Thyroid gland (tissue), 4 donors: ENCODE measurements around the gene STAB1. TPM values are rescaled to one million over a fixed set of nuclear protein-coding genes. Genes with fewer than 3 reads are reported as not detected.

Experiments used
- DNase-seq, 2 donors: peaks; one replicate each; pipeline ENCODE4 v3.0.0-alpha.2; 2019
- H3K27ac ChIP-seq, 3 donors: fragments of 200-600 bp; sonication (generic); 1 replicate in 2 of 3; 2 replicates in 1 of 3; pipeline ENCODE4 v1.5.1; 2016 to 2019; ENCODE audit warnings: mild to moderate bottlenecking in 1 of 3, moderate library complexity in 1 of 3
- H3K27me3 ChIP-seq: fragments of 200-600 bp; sonication (generic); one replicate; pipeline ENCODE4 v1.5.1; 2019
- H3K36me3 ChIP-seq, 2 donors: fragments of 200-600 bp; sonication (generic); one replicate each; pipeline ENCODE4 v1.5.1; 2016 to 2019
- H3K4me1 ChIP-seq, 2 donors: fragments of 200-600 bp; sonication (generic); one replicate each; pipeline ENCODE4 v1.5.1; 2017 to 2019
- H3K4me3 ChIP-seq, 3 donors: fragments of 200-600 bp; sonication (generic); replicated peaks in 1 of 3; 1 replicate in 2 of 3; 2 replicates in 1 of 3; pipeline ENCODE4 v1.5.1; 2016; ENCODE audit warnings: mild to moderate bottlenecking in 1 of 3
- H3K9me3 ChIP-seq: fragments of 200-600 bp; sonication (generic); one replicate; pipeline ENCODE4 v1.5.1; 2017
- POLR2A ChIP-seq, 2 donors: fragments of 450-650 bp; IDR thresholded peaks; one replicate each; pipeline ENCODE4 v1.6.1; 2017; ENCODE audit warnings: antibody characterized with exemption in 2 of 2, mild to moderate bottlenecking in 2 of 2, moderate library complexity in 1 of 2
- WGBS, 2 donors: methylation state at CpG; one replicate each; pipeline ENCODE4 v1.1.5; 2017; 5-methylcytosine and 5-hydroxymethylcytosine counted together
- intact Hi-C: fragments of 100-400 bp; cut with DNase I; formaldehyde crosslinking; loops from one replicate; pipeline ENCODE4 v1.15.1; 2023
- total RNA-seq, 4 donors: library from RNA; depleted of rRNA; stranded (reverse); fragments of >200 nt; gene quantifications; one replicate each; pipeline ENCODE4 v1.2.3, GENCODE V29; 2016
- TF ChIP-seq, protein P1 (sequence below), 6 experiments: fragments of 200-600 bp in 3 of 6; fragments of 450-650 bp in 3 of 6; sonication (generic) in 3 of 6; IDR thresholded peaks; one replicate each; pipeline ENCODE4 v1.5.1; 2016 to 2019; ENCODE audit warnings: antibody characterized with exemption in 6 of 6, mild to moderate bottlenecking in 2 of 6, inconsistent platforms in 1 of 6, moderate library complexity in 1 of 6

The STAB1 gene
- total RNA-seq, 4 donors from 2014 or later, result 31.8 to 100 (median 67.4) TPM

GRCh38 chr3:52471371-52472238, 23.5 kb upstream of the STAB1 start:
- no peak for TF ChIP-seq POLR2A (IDR thresholded peaks at IDR 0.05)
- TF ChIP-seq, protein P1, sequence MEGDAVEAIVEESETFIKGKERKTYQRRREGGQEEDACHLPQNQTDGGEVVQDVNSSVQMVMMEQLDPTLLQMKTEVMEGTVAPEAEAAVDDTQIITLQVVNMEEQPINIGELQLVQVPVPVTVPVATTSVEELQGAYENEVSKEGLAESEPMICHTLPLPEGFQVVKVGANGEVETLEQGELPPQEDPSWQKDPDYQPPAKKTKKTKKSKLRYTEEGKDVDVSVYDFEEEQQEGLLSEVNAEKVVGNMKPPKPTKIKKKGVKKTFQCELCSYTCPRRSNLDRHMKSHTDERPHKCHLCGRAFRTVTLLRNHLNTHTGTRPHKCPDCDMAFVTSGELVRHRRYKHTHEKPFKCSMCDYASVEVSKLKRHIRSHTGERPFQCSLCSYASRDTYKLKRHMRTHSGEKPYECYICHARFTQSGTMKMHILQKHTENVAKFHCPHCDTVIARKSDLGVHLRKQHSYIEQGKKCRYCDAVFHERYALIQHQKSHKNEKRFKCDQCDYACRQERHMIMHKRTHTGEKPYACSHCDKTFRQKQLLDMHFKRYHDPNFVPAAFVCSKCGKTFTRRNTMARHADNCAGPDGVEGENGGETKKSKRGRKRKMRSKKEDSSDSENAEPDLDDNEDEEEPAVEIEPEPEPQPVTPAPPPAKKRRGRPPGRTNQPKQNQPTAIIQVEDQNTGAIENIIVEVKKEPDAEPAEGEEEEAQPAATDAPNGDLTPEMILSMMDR (IDR thresholded peaks at IDR 0.05), result peak; percentile 28 to 67 (median 54)
- intact Hi-C loops, result no loop called here

DNA sequence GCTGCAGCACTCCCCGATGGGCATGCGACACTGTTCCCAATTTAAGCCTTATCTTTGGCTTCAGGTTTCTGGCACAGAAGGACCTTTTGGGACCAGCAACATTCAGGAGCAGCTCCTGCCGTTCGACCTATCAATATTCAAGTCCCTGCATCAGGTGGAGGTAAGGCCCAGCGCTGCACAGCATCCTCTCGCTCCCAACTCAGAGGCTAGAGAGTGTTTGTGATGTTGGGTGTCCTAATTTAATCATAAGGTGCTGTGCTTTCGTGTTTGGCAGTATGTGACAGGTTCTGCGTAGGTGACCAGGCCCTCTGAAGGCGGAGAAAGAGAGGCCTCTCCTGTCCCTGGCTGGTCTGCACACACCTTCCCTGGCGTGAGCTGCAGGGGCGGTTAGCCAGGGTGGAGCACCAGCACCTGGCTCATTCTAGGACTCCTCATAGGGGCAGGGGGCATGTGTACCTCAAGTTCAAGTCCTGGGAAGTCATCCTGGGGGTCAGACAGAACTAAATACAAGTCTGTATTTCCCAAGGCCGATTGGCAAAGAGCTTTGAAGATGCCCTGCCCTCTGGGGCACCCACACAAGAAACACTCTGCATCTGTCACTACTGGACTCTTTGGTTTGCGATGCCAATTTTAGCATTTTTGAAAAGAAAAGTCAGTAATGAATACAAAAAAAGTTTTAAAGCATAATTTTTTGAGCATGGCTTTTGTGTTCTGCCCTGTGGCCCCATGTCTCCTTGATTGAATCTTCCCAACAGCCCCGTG, 22.7 kb upstream of the STAB1 start:
- intact Hi-C loops, result no loop called here
- Histone ChIP-seq H3K27me3 (no peaks in the 10 kb centered on the region), H3K9me3 (no peaks in the 10 kb centered on the region), H3K4me3 (no peak overlapping the region), H3K36me3 (peaks cover 47 to 57% of the 10 kb centered on the region in 2 donors), H3K27ac (no peak overlapping the region), H3K4me1 (no peaks in the 10 kb centered on the region)
- TF ChIP-seq, protein P1 (IDR thresholded peaks at IDR 0.05), result no peak
- no peak for TF ChIP-seq POLR2A (IDR thresholded peaks at IDR 0.05)
- 78 to 85% methylated on average over 13 to 14 of the region's 14 CpGs for WGBS, 2 donors
- no peak for DNase-seq

More at GRCh38 chr3:52471371-52472238, 23.5 kb upstream of the STAB1 start:
- H3K27me3 ChIP-seq, result no peaks in the 10 kb centered on the region
- WGBS, 2 donors, result 56 to 78% methylated on average over 12 to 16 of the region's 26 CpGs
- peak; percentile 66 for DNase-seq
- no peak overlapping the region for H3K27ac ChIP-seq
- peaks cover 45 to 49% of the 10 kb centered on the region in 2 donors for H3K36me3 ChIP-seq
- no peaks in the 10 kb centered on the region for H3K4me1 ChIP-seq
- H3K9me3 ChIP-seq, result no peaks in the 10 kb centered on the region
- no peak overlapping the region for H3K4me3 ChIP-seq

DNA sequence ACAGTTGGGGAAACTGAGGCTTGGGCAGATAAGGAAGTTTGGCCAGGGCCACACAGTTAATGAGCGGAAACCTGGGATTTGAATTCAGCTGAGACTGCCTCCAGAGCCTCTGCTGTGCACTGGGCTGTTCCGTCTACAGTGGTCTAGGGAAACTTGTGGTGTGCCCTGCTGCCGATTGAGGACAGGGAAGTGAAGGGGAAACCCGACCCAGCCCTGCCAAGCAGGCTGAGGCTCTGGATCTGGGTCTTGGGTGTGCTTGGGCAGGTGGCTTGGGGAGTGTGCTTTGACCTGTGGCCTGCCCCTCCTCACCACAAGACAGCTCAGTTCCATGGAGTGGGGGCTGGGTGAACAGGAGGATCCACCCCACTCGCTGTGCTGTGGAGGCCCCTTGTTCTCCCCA, 22.1 kb upstream of the STAB1 start:
- no peaks in the 10 kb centered on the region for H3K9me3 ChIP-seq
- H3K4me3 ChIP-seq, result no peak overlapping the region
- no peaks in the 10 kb centered on the region for H3K27me3 ChIP-seq
- intact Hi-C loops, result no loop called here
- 92 to 100% methylated on average over 3 to 4 of the region's 5 CpGs for WGBS, 2 donors
- H3K36me3 ChIP-seq, result peaks cover 53 to 63% of the 10 kb centered on the region in 2 donors
- no peaks in the 10 kb centered on the region for H3K4me1 ChIP-seq
- TF ChIP-seq POLR2A (IDR thresholded peaks at IDR 0.05), result no peak
- TF ChIP-seq, protein P1 (IDR thresholded peaks at IDR 0.05), result no peak
- H3K27ac ChIP-seq, result no peak overlapping the region
- DNase-seq, result no peak

DNA sequence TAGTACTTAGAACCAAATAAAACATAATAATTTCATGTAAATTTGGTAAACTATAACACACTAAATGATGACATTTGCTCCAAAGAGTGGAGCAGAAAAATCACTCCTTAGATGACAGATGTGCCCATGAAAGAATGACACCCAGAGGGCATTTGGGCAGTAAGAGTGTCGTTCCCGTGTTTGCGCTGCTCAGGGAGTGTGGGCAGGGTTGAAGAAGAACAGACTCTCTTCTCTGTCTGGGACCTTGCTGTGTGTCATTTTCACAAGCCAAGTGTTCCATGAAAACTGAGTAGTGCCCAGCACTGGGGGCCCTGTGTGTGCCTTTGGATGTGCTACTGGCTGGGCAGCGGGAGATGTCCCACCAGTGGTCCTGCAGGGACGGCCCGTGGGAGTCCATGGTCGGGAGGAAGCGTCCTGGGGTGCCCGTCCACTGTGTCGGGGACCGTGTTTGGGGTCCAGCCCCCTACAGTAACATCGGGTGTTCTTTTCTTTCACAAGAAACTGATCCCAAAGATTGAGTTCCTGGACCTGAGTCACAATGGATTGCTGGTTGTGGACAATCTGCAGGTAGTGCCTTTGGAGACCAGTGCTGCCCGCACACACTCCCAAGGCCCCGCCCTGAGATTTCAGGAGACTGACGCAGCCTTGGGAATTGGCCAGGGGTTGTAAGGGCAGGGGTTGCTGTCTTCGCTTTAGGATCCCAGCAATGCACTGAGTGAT, 17.9 kb upstream of the STAB1 start:
- no peak for DNase-seq
- Histone ChIP-seq H3K27me3 (no peaks in the 10 kb centered on the region), H3K36me3 (peaks cover 75 to 91% of the 10 kb centered on the region in 2 donors), H3K4me3 (no peak overlapping the region), H3K9me3 (no peaks in the 10 kb centered on the region), H3K27ac (no peak overlapping the region), H3K4me1 (no peaks in the 10 kb centered on the region)
- WGBS, 2 donors, result 92 to 93% methylated on average over 14 to 16 of the region's 16 CpGs
- intact Hi-C loops, result no loop called here
- TF ChIP-seq, protein P1 (IDR thresholded peaks at IDR 0.05), result no peak
- TF ChIP-seq POLR2A (IDR thresholded peaks at IDR 0.05), result no peak
